Erythroblast (primary cell): ENCODE data around the gene GNAQ.

Source experiments
- GATA1 ChIP-seq: IDR thresholded peaks from 2 replicates; pipeline ENCODE4 v1.6.1; 2011; ENCODE audit warnings: low read depth, mild to moderate bottlenecking, control low read depth, low read length, moderate library complexity
- POLR2A ChIP-seq: IDR thresholded peaks from 2 replicates; pipeline ENCODE4 v1.6.1; 2011; ENCODE audit warnings: mild to moderate bottlenecking, low read length

DNA sequence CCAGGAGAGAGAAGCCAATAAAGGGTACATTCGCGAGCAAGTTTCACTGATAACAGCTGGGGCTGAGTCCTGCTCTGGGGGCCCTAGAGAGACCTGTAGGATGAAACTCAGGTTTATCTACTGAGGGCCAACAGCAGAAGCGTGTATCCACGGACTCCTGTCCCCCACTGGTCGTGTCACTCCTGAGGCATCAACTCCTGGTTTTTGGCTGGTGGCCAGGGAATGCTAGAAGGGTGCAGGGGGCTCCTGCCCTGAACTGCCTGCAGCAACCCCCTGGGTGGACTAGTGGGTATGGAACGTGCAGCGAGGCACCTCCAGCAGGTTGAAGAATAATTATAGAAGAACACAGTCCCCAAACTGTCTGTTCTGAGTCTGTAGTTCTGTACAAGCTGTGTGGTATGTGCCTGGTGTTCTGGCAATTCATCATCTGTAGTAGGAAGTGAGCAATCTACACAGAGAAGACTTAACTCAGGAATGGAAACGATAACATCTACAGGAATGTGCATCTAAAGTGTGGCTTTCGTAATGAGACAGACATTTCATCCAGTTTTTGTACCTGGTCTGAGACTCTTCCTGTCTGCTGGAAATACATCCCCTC lies 319.0 kb downstream of the GNAQ start:
- TF ChIP-seq GATA1 (no peak), POLR2A (no peak)
